Measurements from ENCODE around the gene FGD4. TPM values are rescaled to one million over a fixed set of nuclear protein-coding genes. Genes with fewer than 3 reads are reported as not detected.

The FGD4 gene
- total RNA-seq, 1 donor from 2014 or later = 1.8 TPM

DNA sequence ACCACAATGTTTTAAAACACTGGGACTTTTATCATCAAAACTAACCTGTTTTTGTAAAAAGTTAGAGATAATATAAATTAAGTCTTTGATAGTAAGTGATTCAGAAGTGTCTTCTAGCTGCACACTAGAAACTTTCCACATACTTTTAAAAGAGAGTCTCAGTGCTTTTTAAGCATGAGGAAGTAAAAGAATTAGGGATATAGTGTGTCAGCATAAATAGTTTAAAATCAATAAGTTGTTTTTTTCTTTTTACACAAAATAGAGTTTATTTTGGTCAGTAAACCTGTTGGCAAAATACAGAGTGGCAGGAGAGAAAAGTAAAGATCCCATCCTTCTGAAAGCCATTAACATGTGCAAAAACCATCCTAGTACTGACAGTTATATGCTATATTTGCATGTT lies 281.4 kb downstream of the FGD4 start:
- Mint-ChIP-seq H3K9me3 (no peaks in the 10 kb centered on the region), H3K36me3 (ENCODE audit: low read depth) (peaks cover 22% of the 10 kb centered on the region), H3K4me3 (peak overlapping the region; percentile 90), H3K27ac (no peak overlapping the region), H3K4me1 (peaks cover 25% of the 10 kb centered on the region), H3K27me3 (no peaks in the 10 kb centered on the region)
- TF ChIP-seq, protein P1, sequence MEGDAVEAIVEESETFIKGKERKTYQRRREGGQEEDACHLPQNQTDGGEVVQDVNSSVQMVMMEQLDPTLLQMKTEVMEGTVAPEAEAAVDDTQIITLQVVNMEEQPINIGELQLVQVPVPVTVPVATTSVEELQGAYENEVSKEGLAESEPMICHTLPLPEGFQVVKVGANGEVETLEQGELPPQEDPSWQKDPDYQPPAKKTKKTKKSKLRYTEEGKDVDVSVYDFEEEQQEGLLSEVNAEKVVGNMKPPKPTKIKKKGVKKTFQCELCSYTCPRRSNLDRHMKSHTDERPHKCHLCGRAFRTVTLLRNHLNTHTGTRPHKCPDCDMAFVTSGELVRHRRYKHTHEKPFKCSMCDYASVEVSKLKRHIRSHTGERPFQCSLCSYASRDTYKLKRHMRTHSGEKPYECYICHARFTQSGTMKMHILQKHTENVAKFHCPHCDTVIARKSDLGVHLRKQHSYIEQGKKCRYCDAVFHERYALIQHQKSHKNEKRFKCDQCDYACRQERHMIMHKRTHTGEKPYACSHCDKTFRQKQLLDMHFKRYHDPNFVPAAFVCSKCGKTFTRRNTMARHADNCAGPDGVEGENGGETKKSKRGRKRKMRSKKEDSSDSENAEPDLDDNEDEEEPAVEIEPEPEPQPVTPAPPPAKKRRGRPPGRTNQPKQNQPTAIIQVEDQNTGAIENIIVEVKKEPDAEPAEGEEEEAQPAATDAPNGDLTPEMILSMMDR (IDR thresholded peaks at IDR 0.05) = no peak
- POLR2A ChIA-PET = no interaction called here
- CTCF ChIA-PET = no interaction called here
- DNase-seq (no peak), ATAC-seq (ENCODE audit: low read depth) (no peak)
- intact Hi-C loops (cut with micrococcal nuclease) = no loop called here

- H3K36me3 Mint-ChIP-seq (ENCODE audit: low read depth) = peaks cover 24% of the 10 kb centered on the region
- intact Hi-C loops (cut with micrococcal nuclease) = no loop called here
- no peak overlapping the region for H3K27ac Mint-ChIP-seq
- ChIA-PET CTCF (no interaction called here), POLR2A (no interaction called here)
- no peaks in the 10 kb centered on the region for H3K27me3 Mint-ChIP-seq
- ATAC-seq (ENCODE audit: low read depth) = no peak
- DNase-seq = no peak
- H3K9me3 Mint-ChIP-seq = no peaks in the 10 kb centered on the region
- H3K4me3 Mint-ChIP-seq = no peak overlapping the region
- TF ChIP-seq, protein P1 (IDR thresholded peaks at IDR 0.05) = no peak
- H3K4me1 Mint-ChIP-seq = peaks cover 26% of the 10 kb centered on the region
These were observed 281.9 kb downstream of the FGD4 start for GRCh38 chr12:32681272-32681671.

GRCh38 chr12:32686340-32686739 lies 287.0 kb downstream of the FGD4 start:
- TF ChIP-seq, protein P1 (IDR thresholded peaks at IDR 0.05) = no peak
- H3K4me1 Mint-ChIP-seq = peaks cover 8% of the 10 kb centered on the region
- POLR2A ChIA-PET = no interaction called here
- H3K9me3 Mint-ChIP-seq = no peaks in the 10 kb centered on the region
- intact Hi-C loops (cut with micrococcal nuclease) = no loop called here
- H3K27me3 Mint-ChIP-seq = no peaks in the 10 kb centered on the region
- peaks cover 37% of the 10 kb centered on the region for H3K36me3 Mint-ChIP-seq (ENCODE audit: low read depth)
- no peak for DNase-seq
- ATAC-seq (ENCODE audit: low read depth) = no peak
- no peak overlapping the region for H3K4me3 Mint-ChIP-seq
- CTCF ChIA-PET = interaction anchor here (0.7 kb wide), 1 partner anchor 14 kb away, joined by 4 read pairs; no protein-coding TSS in a partner anchor
- no peak overlapping the region for H3K27ac Mint-ChIP-seq

DNA sequence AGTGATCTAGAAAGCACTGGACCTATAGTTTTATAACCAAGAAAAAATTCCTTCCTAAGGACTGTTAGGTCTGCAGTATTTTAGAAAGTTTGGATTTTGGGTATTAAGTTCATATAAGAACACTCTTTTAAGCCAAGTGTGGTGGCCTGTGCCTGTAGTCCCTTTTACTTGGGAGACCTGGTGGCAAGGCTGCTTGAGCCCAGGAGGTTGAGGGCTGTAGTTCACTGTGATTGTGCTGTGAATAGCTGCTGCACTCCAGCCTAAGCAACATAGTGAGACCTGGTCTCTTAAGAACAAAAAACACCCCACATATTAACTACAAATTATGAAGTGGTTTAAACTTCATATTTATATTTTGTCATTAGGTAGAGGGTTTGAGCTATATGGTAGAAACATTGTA lies 289.4 kb downstream of the FGD4 start:
- TF ChIP-seq, protein P1 (IDR thresholded peaks at IDR 0.05) = no peak
- ATAC-seq (ENCODE audit: low read depth) (no peak), DNase-seq (no peak)
- Mint-ChIP-seq H3K4me3 (no peak overlapping the region), H3K9me3 (no peaks in the 10 kb centered on the region), H3K27me3 (no peaks in the 10 kb centered on the region), H3K27ac (no peak overlapping the region), H3K36me3 (ENCODE audit: low read depth) (peaks cover 40% of the 10 kb centered on the region), H3K4me1 (peaks cover 4% of the 10 kb centered on the region)
- intact Hi-C loops (cut with micrococcal nuclease) = loop anchor here (1.0 kb wide), 1 partner anchor 11 kb away; no protein-coding TSS in a partner anchor
- ChIA-PET CTCF (no interaction called here), POLR2A (no interaction called here)

- POLR2A ChIA-PET = no interaction called here
- Mint-ChIP-seq H3K4me3 (no peak overlapping the region), H3K27ac (no peak overlapping the region), H3K27me3 (no peaks in the 10 kb centered on the region), H3K9me3 (peaks cover 2% of the 10 kb centered on the region), H3K4me1 (peaks cover 6% of the 10 kb centered on the region), H3K36me3 (ENCODE audit: low read depth) (peaks cover 37% of the 10 kb centered on the region)
- TF ChIP-seq, protein P1 (IDR thresholded peaks at IDR 0.05) = no peak
- CTCF ChIA-PET = no interaction called here
- no peak for ATAC-seq (ENCODE audit: low read depth)
- DNase-seq = no peak
- intact Hi-C loops (cut with micrococcal nuclease) = no loop called here
These were observed 291.6 kb downstream of the FGD4 start for GRCh38 chr12:32690927-32691326.

All from activated B cell treated with CpG ODN at 0.5 μM for 24 hours (primary cell).